Right forelimb (tissue), 1 donor: ENCODE measurements around the gene PELI2.
"Not testable (repeated sequence)": the region's sequence is repeated elsewhere in the genome, so short reads cannot be mapped to it uniquely, and the experiment has no call there.

Experiments used
- DNase-seq: peaks from one replicate; pipeline ENCODE4 v3.0.0-alpha.2; 2018

Gene PELI2

DNA sequence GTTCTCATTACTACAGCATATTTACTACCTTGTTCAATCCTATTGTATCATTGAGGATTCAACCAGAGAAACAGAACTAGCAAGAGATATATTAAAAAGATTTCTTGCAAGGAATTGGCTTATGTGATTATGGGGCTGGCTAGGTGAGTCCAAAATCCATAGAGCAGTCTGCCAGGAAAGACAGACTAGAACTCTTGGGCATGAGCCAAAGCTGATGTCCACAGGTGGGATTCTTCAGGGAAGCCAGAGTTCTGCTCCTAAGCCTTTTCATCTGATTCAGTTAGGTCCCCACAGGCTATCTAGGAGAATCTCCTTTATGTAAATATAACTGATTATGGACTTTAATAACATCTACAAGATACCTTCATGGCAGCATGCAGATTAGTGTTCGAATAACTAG, 26.0 kb downstream of the PELI2 start:
- DNase-seq, result no peak

DNA sequence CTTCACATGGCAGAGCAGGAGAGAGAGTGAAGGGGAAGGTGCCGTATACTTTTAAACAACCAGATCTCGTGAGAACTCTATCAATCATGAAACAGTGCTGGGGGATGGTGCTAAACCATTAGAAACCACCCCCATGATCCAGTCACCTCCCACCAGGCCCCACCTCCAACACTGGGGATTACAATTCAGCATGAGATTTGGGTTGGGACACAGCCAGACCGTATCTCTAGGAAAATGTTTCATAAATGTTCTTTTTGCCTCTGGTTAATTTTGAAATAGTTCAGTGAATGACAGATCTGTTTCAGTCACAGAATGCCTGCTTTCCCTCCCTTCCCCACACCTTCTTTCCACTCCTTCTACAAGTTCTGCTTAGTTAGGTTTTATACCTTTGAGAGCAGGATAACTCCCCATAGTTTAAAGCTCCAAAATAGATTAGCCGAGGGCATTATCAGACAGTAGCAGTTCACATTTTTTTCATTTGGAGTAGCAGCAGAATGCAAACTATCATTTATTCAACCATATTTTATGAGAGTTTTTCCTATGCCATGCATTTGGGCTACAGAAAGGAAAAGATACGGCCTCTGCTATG, 27.1 kb downstream of the PELI2 start:
- no peak for DNase-seq

DNA sequence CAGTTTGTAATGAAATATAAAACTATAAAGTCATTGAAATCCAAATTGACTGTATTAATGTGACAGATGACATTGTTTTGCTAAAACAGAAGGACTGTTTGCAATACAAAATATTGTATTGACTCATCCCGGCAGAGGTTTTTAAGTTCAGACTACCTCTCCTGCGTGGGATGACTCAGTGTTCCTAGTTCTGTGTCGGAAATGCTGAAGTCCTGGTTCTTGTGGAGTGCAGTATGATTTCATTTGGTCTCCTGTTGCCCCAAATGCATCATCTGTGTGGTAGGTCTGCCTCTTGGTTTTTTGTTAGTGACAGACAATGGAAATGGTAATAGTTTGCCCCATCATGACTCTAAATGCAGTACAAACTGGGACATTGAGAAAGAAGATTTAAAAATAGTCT, 27.8 kb downstream of the PELI2 start:
- no peak for DNase-seq

DNA sequence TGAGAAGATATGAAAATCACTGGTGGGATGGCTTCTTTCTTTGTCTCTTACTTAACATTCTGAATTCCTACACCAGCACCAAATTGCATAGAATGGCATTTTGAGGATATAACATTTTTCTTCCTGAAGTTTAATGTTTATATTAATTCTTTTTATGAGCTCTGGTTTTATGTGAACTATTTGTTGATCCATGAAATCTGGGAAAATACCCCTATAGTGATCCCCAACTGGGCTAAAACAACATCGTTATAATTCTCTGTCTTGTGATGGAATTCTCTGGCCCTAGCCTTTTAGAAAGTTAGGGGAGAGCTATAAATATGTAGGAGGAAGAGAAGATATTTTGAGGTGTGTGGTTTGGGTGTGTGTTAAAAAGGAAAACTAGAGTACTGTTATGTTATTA, 29.2 kb downstream of the PELI2 start:
- no peak for DNase-seq

DNA sequence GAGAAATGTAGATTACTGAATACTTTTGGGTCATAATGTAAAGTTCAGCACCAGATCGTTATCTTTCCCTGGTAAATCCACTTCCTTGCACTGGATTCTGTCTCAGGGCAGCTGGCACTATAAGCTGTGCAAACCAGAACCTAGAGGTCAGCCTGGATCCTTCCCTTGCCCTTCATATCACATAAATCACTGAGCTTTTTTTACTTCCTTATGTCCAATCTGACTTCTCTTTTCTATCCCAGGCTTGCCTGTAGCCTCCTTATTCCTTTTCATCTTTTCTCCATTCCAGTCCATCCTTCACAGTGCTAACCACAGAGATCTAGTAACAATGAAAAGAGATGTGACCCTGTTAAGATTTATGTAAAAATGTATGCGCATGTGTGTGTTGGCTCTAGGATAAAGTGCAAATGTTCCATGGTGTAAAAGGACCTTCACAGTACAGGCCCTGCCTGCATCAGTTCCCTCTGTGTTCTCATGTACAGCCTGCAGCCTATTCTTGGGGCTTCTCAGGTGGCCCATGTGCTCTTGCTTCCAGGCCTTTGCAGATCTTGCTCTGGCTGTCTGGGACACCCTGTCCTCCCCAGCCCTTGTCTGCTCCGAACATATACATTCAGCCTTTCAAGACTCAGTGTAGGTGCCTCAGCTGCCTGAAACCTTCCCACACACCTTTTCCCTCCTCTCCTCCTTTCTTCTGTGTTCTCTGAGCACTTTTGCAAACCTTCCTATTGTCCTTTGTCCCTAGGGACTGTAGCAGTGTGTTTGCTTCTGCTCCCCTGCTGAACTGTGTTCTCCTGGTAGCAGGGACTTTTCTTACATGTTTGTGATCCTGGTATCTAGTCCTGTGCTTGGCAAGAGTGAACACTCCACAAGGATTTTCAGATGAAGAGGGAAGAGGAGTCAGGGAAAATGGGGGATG, 30.0 kb downstream of the PELI2 start:
- DNase-seq, result no peak

DNA sequence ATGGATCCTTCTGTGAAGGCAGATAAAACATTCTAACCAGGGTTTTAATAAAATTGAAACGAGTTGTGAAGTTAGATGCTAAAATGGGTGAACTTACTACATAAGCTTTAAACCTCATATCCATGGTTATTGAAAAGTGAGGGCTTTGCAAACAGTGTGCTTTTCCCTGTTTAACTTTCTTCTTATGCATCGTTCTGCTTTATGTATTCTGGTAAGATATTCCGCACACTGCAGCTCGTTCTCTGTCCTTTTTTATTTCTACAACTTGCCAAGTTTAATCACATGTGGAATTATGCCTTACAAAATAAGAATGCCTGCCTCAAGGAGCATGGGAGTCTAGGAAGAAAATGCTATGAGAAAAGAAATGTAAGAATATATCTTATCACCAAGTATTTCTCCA, 30.9 kb downstream of the PELI2 start:
- no peak for DNase-seq

DNA sequence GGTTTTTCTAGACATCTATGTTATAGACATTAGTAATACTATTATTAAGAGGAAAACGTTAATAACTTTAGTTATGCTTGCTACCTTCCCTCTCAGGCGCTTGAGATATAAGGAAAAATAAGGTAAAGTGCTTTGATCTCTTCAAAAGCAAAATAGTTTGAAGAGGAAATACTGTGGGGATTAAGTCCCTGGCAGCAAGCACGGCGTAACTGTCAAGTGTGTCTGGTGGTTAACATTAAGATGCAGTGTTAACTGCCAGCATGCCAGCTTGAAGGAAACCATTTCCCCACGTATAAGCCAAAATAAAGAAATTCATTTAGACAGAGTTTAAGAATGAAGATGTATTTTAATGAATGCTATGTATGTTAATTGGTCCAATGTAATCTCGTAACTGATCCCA, 31.8 kb downstream of the PELI2 start:
- DNase-seq, result no peak

DNA sequence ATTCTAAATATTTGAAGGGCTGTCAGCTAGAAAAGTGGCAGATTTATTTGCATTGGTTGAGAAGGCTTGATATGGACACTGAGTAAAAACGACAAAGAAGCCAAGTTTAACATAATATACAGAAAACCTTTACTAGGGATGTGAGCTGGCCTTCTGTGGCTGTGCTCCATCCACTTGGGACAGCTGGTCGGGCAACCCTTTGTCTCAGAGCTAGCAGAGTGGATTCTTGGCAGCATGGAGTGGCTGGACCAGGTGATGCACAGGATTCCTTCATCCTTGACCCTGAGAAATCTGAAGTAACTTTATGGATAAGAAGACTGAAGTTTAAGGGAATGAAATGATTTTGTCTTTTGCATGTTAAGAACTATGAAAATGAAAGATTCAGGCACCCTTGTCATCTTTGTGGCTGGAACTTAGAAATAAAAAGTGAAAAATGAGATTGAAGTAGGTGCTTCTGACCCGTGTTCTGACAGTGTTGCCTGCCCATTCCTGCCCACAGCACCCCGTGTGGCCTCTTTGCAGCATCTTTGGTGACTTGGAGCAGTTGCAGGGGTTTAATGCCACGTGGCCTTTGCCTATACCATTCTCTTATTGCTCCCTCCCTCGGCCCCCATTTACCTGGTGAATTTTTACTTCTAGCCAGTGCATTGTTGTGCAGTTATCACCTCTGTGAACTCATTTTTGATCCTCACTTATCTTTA, 32.6 kb downstream of the PELI2 start:
- DNase-seq, result no peak

DNA sequence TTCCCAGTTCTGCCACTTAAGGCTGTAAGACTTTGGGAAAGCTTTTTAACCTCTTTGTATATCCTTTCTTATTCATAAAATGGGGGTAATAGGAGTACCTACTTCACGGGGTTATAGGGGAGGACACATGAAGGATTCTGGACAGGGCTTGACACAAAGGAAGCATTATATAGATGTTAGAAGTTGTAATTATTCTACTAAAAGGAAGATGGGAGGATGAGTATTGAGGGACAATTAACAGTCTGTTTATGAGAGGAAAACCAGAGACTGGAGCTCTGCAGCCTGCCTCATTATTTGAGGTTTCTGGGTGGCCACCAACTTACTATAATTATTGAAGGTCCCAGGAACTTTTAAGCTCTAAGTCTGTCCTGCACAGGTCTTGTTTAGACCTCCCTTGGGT, 34.0 kb downstream of the PELI2 start:
- no peak for DNase-seq

DNA sequence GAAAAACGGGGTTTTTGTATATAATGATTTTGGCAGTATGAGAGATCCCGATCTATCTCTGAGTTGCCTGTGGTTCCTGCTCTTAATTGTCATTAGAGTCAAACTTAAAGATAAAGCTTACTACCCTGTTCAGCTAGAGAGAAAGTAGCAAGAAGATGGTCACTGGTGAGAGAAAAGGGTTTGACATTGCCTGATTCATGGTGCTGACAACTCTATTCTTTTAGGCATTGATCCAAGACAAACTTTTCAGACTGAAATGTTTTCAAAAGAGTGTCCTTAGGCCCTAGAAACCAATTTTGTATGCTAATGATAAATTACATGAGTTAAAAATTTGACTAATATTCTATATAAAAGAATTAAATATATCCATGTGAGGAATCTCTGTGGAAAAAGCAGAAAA, 35.1 kb downstream of the PELI2 start:
- no peak for DNase-seq

DNA sequence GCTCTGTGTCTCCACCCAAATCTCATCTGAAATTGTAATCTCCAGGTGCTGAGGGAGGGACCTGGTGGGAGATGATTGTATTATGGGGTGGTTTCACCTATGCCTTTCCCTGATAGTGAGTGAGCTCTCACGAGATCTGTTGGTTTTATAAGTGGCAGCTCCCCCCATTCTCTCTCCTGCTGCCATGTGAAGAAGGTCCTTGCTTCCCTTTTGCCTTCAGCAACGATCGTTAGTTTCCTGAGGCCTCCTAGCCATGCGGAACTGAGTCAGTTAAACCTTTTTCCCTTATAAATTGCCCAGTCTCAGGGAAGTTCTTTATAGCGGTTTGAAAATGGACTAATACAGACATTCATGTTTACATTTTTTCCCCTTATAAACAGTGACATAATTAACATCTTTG, 36.1 kb downstream of the PELI2 start:
- no peak for DNase-seq

DNA sequence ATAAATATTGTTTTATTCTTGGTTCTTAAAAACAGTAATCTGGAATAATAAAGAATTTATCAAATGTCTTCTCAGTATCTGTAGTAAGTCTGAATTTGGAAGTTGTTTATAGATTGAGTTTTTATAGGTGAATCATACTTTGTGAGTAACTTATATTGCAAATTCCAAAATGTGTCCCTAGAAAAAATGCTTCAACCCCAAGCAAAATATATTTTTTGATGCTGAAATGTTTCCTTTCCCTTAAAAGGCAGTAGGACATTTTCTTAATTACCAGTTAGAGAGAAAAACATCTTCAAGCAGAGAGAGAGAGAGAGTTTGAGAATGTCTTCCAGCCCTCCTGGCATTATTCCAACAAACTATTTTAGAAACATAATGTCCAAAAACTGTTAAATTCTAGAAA, 37.9 kb downstream of the PELI2 start:
- DNase-seq, result no peak

DNA sequence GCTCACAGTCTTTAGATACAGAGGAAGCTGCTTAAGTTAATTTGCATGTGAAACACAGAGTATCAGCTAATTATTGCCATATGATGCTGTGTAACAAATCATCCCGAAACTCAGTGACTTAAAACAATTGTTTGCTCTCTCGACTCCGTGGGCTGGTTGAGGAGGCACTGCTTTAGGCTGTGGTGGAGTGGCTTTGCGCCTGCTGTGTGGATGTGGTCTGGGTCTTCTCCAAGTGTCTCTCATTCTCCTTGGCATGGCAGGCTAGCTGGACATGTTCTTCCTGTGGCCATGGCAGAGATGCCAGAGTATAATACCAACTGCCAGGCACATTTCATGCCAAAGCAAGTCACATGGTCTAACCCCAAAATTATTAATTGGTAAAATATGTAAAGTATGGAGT, 40.9 kb downstream of the PELI2 start:
- no peak for DNase-seq

DNA sequence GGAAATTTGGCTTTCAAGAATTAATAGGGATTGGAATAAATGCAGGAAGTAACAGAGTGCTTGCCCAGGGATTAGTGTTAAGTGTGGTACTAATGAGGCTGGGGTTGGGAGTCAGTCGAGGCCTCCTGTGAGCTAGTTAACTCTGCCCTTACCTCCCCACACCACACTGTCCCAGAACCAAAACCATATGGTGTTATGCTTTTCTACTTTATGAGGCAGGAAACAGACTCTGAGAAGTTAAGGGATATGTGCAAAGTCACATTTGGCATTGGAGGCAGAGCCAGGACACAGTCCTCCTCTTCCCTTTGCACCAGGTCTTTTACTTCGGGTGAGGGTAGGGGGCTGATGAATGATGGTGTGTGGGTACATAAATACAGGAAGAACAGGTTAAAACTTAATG, 41.9 kb downstream of the PELI2 start:
- DNase-seq, result no peak

DNA sequence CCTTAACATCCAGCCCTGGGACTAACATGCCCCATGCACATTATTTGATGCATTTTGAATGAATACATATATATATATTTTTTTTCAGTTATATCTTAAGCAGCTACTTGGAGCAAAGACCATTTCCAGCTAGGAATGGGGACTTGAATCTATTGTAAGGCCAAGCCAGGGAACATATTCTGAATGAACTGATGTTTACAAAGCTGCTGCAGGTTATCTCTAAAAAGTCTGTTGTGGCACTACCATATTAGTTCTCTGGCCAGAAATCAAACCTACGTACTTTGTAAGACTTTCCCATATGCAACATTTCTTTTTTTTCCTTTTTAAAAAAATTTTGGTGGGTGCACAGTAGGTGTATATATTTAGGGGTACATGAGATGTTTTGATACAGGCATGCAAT, 43.4 kb downstream of the PELI2 start:
- no peak for DNase-seq

DNA sequence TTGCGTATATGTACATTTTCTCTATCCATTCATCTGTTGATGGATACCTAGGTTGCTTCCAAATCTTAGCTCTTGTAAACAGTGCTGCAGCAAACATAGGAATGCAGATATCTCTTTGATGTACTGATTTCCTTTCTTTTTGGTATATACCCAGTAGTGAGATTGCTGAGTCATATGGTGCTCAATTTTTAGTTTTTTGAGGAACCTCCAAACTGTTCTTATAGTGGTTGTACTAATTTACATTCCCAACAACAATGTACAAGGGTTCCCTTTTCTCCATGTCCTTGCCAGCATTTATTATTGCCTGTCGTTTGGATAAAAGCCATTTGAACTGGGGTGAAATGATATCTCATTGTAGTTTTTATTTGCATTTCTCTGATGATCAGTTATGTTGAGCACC, 44.3 kb downstream of the PELI2 start:
- no peak for DNase-seq

DNA sequence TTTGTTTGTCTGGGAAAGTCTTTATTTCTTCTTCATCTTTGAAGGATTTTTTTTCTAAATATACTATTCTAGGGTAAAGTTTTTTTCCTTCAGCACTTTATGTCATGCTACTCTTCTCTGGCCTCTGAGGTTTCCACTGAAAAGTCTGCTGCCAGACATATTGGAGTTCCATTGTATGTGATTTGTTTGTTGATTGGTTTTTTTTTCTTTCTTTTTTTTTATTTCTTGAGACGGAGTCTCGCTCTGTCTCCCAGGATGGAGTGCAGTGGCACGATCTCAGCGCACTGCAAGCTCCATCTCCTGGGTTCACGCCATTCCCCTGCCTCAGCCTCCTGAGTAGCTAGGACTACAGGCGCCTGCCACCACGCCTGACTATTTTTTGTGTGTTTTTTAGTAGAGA, 48.4 kb downstream of the PELI2 start:
- DNase-seq, result not testable (repeated sequence)

DNA sequence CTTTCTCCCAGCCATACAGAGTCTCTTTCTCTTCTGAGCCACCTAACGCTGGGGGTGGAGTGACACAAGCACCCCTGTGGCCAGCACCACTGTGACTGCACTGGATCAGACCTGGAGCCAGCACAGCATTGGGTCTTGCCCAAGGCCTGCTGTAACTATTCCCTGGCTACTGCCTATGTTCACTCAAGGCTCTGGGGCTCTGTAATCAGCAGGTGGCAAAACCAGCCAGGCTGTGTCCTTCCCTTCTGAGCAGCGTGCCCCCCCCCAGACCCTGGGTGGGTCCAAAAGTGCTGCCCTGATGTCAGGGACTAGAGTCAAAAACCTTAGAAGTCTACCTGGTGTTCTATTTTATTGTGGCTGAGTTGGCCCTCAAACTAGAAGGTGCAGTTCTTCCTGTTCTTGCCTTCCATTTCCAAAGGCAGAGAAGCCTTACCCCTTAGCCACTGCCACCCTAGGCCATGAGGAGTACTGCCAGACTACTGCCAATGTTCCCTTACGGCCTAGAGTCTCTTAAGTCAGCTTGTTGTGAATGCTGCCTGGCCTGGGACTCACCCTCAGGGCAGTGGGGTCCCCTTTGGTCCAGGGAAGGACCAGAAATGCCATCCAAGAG, 49.9 kb downstream of the PELI2 start:
- no peak for DNase-seq

DNA sequence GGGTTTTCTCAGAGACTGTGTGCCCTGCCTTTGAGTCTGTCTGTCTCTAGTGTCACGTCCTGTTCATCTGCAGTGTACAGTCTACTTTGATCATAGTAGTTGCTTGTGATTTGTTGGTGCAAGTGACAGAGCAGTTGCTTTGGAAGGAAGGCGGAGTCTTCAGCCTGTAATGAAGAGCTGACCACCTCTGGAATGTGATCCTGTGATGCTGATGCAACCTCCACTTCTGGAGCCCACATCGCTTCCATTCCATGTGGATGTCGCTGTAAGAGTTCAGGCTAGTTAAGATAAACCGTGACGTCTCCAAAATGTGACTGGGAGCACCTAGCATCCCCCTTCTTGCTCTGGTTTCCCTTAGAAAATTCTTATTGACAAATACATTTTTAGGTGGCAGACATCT, 51.8 kb downstream of the PELI2 start:
- DNase-seq, result no peak

DNA sequence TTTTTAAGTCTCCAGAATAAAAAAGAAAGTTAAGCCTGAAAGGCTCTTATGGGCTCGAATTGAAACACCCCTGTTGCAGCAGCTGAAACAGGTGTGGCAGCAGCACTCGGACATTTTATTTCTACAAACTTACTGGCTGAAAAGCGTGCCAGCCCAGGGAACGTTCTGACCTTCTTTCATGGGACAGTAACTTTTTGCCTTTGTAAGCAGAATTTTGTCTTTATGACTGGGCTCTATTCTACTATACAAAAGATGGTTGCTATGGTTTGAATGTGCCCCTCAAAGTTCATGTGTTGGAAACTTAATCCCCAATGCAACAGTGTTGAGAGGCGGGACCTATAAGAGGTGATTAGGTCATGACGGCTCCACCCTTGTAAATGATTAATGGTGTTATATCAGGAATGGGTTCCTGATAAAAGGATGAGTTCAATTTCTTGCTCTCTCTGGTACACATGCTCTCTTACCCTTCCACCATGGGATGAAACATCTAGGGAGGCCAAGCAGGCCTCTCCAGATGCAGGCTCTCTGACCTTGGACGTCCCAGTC, 52.7 kb downstream of the PELI2 start:
- DNase-seq, result no peak

DNA sequence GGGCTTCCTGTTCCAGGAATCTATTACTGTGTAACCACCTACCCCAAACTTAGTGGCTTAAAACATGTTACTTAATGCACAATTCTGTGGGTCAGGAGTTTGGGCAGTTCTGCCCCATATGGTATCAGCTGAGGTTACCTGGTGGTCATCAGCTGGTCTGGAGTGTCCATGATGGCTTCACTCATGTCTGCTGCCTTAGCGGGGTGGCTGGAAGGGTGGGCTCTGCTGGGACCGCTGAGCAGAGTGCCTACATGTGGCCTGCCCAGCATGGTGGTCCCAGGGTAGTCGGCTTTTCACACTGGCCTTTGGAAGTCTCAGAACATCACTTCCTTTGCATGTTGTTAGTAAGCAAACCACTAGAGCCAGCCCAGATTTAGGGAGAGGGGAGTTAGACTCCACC, 53.9 kb downstream of the PELI2 start:
- no peak for DNase-seq

DNA sequence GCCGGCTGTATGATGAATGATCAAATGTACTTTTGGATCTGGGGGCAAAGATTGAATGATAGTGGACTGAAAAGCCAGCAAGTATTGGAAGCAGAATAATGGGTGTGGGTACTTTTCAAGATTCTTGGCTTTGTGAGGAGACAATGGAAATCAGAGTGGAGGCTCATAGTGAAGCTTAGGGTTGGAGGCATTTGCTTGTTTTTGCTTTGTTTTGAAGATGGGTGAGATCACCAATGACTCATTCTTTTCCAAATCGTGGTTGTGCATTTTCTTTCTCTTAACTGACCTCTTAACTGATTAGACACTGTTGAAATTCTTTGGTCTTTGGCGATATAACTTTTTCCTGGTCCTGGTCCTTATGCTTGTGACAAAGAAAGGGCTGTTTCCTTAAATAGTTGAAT, 54.4 kb downstream of the PELI2 start:
- no peak for DNase-seq

DNA sequence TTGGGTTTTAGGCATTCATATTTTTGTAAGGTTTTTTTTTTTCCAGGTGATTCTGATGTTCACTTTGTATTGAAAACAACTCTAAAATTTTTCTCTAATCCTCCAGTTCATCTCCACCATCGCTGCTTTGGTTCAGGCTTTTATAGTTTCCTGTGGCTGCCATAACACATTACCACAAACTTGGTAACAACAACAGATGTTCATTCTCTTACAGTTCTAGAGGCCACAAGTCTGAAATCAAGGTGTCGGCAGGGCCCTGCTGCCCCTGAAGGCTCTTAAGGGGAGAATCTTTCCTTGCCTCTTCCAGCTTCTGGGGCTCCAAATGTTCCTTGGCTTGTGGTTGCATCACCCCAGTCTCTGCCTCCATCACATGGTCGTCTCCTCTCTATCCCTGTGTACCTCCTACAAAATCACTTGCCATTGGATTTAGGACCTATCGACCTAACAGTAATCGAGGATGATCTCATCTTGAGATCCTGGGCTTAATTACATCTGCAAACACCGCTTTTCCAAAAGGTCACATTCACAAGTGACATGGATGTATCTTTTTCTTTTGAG, 55.2 kb downstream of the PELI2 start:
- no peak for DNase-seq
